CD4-positive, alpha-beta T cell treated with Interleukin-4 for 4 hours (primary cell): ENCODE results near the gene TNFRSF1B.
"Not testable (repeated sequence)": the region's sequence is repeated elsewhere in the genome, so short reads cannot be mapped to it uniquely, and the experiment has no call there.

ENCODE experiments used
- DNase-seq: peaks from one replicate; pipeline ENCODE4 v3.0.0-alpha.2; 2020

The TNFRSF1B gene

GRCh38 chr1:12194666-12195216 lies 27.9 kb downstream of the TNFRSF1B start:
- no peak for DNase-seq

GRCh38 chr1:12195416-12195815 lies 28.6 kb downstream of the TNFRSF1B start:
- no peak for DNase-seq

GRCh38 chr1:12196641-12197482 lies 30.1 kb downstream of the TNFRSF1B start:
- no peak for DNase-seq

- no peak for DNase-seq
Measured at GRCh38 chr1:12197483-12197880, 30.7 kb downstream of the TNFRSF1B start.

GRCh38 chr1:12200208-12200607 lies 33.4 kb downstream of the TNFRSF1B start:
- no peak for DNase-seq

- peak; percentile 40 for DNase-seq
Measured at GRCh38 chr1:12201352-12202189, 34.8 kb downstream of the TNFRSF1B start.

GRCh38 chr1:12202190-12202497 lies 35.4 kb downstream of the TNFRSF1B start:
- DNase-seq, result no peak

- no peak for DNase-seq
Measured at GRCh38 chr1:12202577-12202976, 35.8 kb downstream of the TNFRSF1B start.

GRCh38 chr1:12203216-12204007 lies 36.6 kb downstream of the TNFRSF1B start:
- no peak for DNase-seq

GRCh38 chr1:12204140-12204539 lies 37.3 kb downstream of the TNFRSF1B start:
- DNase-seq, result peak; percentile 39

- DNase-seq, result no peak
Measured at GRCh38 chr1:12204754-12205658, 38.2 kb downstream of the TNFRSF1B start.

GRCh38 chr1:12206238-12206637 lies 39.4 kb downstream of the TNFRSF1B start:
- DNase-seq, result no peak

GRCh38 chr1:12206792-12207424 lies 40.1 kb downstream of the TNFRSF1B start:
- DNase-seq, result no peak

- no peak for DNase-seq
Measured at GRCh38 chr1:12208271-12208670, 41.5 kb downstream of the TNFRSF1B start.

- DNase-seq, result peak; percentile 79
Measured at GRCh38 chr1:12208764-12209494, 42.1 kb downstream of the TNFRSF1B start.

GRCh38 chr1:12209495-12209832 lies 42.7 kb downstream of the TNFRSF1B start:
- DNase-seq, result no peak

- DNase-seq, result no peak
Measured at GRCh38 chr1:12215118-12215961, 48.5 kb downstream of the TNFRSF1B start.

GRCh38 chr1:12219800-12220199 lies 53.0 kb downstream of the TNFRSF1B start:
- no peak for DNase-seq

- DNase-seq, result no peak
Measured at GRCh38 chr1:12220890-12221289, 54.1 kb downstream of the TNFRSF1B start.

GRCh38 chr1:12222700-12223099 lies 55.9 kb downstream of the TNFRSF1B start:
- not testable (repeated sequence) for DNase-seq
